ENCODE results near the gene MOB2.

The MOB2 gene

DNA sequence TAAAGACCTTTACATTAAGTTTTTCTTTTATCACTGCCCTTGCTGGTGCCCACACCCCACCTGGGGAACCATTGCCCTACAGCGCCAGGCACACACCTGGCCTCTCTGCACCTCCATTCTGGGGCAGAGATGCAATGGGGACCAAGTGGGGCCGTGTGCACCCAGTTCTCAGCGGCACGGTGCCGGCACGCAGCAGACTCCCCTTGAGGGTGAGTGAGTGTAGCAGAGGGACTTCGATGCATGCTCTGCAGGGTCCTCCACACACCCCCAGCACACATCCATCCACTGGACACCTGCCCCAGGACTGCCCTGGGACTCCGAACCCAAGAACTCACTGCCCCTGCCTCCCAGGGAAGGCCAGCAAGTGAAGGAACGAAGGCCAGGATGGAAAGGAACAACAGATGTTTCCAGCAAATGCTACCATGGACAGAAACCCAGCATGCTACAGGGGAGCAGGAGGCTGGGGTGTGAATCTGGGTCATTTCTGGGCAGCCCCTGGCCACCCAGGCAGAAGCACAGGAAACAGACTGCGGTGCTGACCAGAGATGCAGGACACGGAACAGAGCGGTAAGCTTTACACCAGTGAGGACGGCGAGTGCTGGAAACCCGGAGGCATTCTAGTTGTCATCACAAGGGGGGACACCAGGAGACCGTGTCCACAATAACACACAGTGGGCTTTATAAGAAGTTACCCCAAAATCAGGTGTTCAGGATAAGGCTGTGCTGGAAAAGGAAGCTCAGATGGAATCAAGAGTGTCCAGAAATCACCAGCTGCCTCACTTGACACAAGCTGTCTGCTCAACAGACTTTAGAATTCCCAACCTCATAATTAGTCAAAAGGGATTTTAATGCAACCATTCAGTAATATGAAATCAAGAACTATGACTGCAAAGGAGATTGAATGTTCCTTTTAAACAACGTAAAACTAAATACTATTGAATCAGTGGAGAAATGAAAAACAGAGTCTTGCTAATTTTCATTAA, 32.7 kb upstream of the MOB2 start:
- TF ChIP-seq, protein P1, sequence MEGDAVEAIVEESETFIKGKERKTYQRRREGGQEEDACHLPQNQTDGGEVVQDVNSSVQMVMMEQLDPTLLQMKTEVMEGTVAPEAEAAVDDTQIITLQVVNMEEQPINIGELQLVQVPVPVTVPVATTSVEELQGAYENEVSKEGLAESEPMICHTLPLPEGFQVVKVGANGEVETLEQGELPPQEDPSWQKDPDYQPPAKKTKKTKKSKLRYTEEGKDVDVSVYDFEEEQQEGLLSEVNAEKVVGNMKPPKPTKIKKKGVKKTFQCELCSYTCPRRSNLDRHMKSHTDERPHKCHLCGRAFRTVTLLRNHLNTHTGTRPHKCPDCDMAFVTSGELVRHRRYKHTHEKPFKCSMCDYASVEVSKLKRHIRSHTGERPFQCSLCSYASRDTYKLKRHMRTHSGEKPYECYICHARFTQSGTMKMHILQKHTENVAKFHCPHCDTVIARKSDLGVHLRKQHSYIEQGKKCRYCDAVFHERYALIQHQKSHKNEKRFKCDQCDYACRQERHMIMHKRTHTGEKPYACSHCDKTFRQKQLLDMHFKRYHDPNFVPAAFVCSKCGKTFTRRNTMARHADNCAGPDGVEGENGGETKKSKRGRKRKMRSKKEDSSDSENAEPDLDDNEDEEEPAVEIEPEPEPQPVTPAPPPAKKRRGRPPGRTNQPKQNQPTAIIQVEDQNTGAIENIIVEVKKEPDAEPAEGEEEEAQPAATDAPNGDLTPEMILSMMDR (IDR thresholded peaks at IDR 0.05; ENCODE audit: control insufficient read depth, insufficient read depth, low read depth, low read length, missing control alignments) = no peak
- no peak overlapping the region for H3K4me3 ChIP-seq (ENCODE audit: control insufficient read depth, low read depth, low read length)
- DNase-seq (ENCODE audit: low read depth) = no peak

DNA sequence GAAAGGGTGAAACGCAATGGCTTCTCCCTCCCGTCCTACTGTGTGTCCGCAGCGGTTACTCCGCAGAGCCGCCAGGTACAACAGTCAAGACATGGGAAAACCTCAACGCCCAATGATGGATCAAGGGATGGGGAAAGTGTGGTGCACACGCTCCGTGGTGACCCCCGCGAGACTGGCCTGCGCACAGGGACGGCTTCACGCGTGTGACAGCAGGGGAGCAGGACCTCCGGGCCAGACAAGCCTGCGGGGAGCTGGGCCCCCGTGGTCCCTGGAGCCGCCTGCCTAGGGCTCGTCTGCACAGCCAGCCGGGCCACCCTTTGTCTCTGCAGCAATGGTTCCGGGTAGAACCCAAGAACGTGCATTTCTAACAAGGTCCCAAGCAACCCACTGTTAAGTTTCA, 31.7 kb upstream of the MOB2 start:
- DNase-seq (ENCODE audit: low read depth) = no peak
- TF ChIP-seq, protein P1 (IDR thresholded peaks at IDR 0.05; ENCODE audit: control insufficient read depth, insufficient read depth, low read depth, low read length, missing control alignments) = no peak
- no peak overlapping the region for H3K4me3 ChIP-seq (ENCODE audit: control insufficient read depth, low read depth, low read length)

DNA sequence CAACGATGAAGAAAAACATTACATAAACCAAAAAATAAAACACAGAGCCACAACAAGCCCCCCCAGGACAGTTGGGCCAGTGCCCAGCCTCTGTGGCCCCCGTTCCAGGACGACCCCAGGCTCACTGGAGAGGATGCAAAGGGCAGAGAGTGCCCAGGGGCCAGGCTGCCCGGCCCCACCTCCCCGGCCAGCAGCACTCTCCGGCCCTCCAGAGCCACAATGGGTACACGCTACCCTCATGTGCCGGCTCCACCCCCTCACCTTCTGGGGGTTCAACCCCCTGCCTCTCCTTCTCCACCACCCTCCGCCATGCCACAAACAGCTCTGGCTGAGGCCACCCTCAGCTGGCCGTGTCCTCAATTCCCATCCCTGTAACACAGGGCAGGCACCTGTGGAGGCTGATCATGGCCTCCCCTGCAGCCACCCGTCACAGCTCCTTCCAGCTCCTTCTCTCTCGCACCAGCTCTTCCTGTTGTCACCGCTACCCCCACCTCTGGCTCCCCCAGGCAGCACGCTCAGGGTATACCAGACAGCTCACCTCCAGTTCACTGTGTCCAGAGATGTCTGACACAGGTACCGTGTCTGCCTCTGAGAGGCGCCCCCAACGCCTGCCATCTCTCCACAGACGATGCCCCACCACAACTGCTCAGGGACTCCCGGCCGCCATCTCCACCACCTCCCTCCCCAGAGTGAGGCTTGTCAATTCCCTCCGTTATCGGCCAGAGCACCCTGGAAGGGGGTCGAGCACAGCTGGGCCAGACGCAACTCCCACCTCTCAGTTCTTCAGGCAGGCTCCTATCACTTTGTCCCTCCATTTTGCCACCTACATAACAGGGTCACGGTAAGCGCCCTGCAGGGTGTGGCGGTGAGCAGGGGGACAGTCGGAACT, 30.8 kb upstream of the MOB2 start:
- no peak for DNase-seq (ENCODE audit: low read depth)
- TF ChIP-seq, protein P1 (IDR thresholded peaks at IDR 0.05; ENCODE audit: control insufficient read depth, insufficient read depth, low read depth, low read length, missing control alignments) = no peak

DNA sequence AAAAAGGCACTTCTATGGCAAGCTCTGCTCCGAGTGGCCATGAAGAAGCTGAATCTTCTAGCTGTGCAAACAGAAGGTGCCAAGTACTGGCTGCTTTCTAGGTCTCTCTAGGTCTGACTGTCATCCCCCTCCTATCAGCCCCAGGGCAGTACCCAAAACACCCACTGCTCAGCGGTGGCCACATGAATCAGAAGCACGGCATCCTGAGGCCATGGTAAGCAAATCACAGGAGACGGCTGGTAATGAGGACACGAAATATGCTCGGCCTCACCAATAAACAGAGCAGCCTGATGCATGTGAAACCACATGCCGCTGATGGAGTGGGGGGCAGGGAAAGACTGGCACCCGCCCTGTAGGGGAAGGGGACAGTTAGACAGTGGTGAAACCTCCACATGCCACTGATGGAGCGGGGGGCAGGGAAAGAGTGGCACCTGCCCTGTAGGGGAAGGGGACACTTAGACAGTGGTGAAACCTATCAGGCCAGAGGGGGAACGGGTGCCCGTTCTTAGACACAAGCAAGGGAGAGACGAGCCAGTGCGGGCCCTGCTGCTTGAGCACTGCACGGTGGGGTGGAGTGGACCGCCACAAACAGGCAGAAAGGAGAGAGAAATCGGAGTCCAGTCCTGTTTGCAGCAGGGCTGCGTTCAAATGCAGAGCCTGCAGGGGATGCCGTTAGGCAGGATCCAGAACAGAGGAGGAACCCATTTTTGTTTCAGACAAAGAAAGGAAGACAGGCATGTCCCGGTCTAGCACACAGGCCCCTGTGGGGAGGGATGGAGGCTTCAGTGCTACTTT, 29.9 kb upstream of the MOB2 start:
- peak; percentile 56 for DNase-seq (ENCODE audit: low read depth)
- TF ChIP-seq, protein P1 (IDR thresholded peaks at IDR 0.05; ENCODE audit: control insufficient read depth, insufficient read depth, low read depth, low read length, missing control alignments) = no peak
- H3K4me3 ChIP-seq (ENCODE audit: control insufficient read depth, low read depth, low read length) = no peak overlapping the region

More for the DNA sequence above, 30.8 kb upstream of the MOB2 start:
- no peak overlapping the region for H3K4me3 ChIP-seq (ENCODE audit: control insufficient read depth, low read depth, low read length)

DNA sequence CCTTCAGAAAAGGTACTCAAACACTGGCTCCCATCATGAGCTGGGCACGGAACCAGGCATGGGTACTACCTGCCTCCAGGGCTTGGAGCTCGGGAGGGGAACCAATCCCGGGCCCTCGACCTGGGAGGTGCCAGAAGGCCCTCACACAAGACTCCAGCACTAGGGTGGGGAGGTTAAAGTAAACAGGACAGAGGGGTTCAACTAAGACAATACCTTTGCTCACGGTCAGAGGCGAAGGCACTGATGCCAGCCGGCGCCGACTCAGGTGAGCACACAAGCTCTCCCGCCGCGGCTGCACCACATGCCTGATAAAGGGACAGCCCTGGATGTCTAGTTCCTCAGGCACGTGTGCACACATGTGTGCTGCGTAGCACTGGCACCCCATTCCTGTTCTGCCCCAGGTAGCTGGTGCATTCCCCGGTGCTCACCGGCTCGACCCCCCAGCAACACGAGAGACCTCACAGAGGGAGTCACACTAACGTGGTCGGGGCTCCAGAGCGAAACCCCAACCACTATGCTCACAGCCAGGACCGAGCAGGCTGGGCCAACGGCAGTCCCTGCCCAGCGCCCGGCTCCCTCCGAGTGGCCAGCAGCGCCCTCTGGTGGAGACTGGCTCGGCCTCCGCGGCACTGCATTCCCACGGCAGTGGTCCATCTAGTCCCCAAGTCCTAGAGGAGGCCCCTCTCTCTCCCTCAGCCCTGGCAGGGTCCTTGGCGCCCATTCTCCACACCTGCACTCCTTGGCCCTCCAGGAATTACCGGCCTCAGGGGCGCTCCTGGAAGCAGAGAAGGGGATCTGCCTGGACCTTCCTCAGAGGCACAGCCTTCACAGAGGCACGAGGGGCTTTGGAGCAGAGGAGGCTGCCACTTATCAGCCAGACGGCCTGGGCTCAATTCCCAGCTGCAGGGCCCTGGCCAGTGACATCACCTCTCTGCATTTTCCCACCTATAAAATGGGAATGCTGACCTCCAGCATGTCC, 28.8 kb upstream of the MOB2 start:
- DNase-seq (ENCODE audit: low read depth) = no peak
- TF ChIP-seq, protein P1 (IDR thresholded peaks at IDR 0.05; ENCODE audit: control insufficient read depth, insufficient read depth, low read depth, low read length, missing control alignments) = peak; percentile 97
- H3K4me3 ChIP-seq (ENCODE audit: control insufficient read depth, low read depth, low read length) = no peak overlapping the region
